Right lung (tissue), 10 donors: ENCODE measurements around the gene WWC2. TPM values are rescaled to one million over a fixed set of nuclear protein-coding genes. Genes with fewer than 3 reads are reported as not detected.

Experiments
- DNase-seq, 2 donors: peaks; one replicate each; pipeline ENCODE4 v3.0.0-alpha.2; 2013
- long read RNA-seq, 8 donors: transcript quantifications; one replicate each; lab custom pipeline, GENCODE V29; 2026
- polyA plus RNA-seq, 5 donors: library from polyadenylated mRNA; unstranded; fragments of 120-200 nt; gene quantifications; one replicate each; pipeline versions ENCODE4 v1.2.1 to v1.2.3, GENCODE V29; 2013; ENCODE audit warnings: inconsistent platforms in 1 of 5, low replicate concordance in 1 of 5; ENCODE audit not compliant: insufficient read length in 5 of 5, insufficient read depth in 1 of 5

The WWC2 gene
- 10 to 100 TPM; 27.2 to 75.2 (median 52.9) TPM for polyA plus RNA-seq
- long read RNA-seq, donor 1, full-length matches to known transcripts, result 7 of 28 reads
- long read RNA-seq, donor 1, partial matches to known transcripts, result 21 of 28 reads
- long read RNA-seq, donor 1, other reads (novel, unspliced or antisense), result 0 of 28 reads
- long read RNA-seq, donor 2, full-length matches to known transcripts, result 2 of 2 reads
- long read RNA-seq, donor 2, partial matches to known transcripts, result 0 of 2 reads
- long read RNA-seq, donor 2, other reads (novel, unspliced or antisense), result 0 of 2 reads
- long read RNA-seq, donor 3, full-length matches to known transcripts, result 1 of 1 reads
- long read RNA-seq, donor 3, partial matches to known transcripts, result 0 of 1 reads
- long read RNA-seq, donor 3, other reads (novel, unspliced or antisense), result 0 of 1 reads
- long read RNA-seq, donor 4, full-length matches to known transcripts, result 2 of 2 reads
- long read RNA-seq, donor 4, partial matches to known transcripts, result 0 of 2 reads
- long read RNA-seq, donor 4, other reads (novel, unspliced or antisense), result 0 of 2 reads
- long read RNA-seq, donor 5, full-length matches to known transcripts, result 5 of 5 reads
- long read RNA-seq, donor 5, partial matches to known transcripts, result 0 of 5 reads
- long read RNA-seq, donor 5, other reads (novel, unspliced or antisense), result 0 of 5 reads
- long read RNA-seq, donor 6, full-length matches to known transcripts, result 4 of 17 reads
- long read RNA-seq, donor 6, partial matches to known transcripts, result 13 of 17 reads
- long read RNA-seq, donor 6, other reads (novel, unspliced or antisense), result 0 of 17 reads
- long read RNA-seq, donor 7, full-length matches to known transcripts, result 6 of 6 reads
- long read RNA-seq, donor 7, partial matches to known transcripts, result 0 of 6 reads
- long read RNA-seq, donor 7, other reads (novel, unspliced or antisense), result 0 of 6 reads
- long read RNA-seq, donor 8, full-length matches to known transcripts, result 2 of 9 reads
- long read RNA-seq, donor 8, partial matches to known transcripts, result 7 of 9 reads
- long read RNA-seq, donor 8, other reads (novel, unspliced or antisense), result 0 of 9 reads

GRCh38 chr4:183098723-183099536, at the start of gene WWC2:
WWC2 (plus strand) TSS chr4:183099257; CDS start chr4:183099492, 235 bp downstream.
- DNase-seq, result peak; percentile 93

- no peak for DNase-seq
Measured at GRCh38 chr4:183053681-183054080, 45.4 kb upstream of the WWC2 start.

- no peak for DNase-seq
Measured at GRCh38 chr4:183057255-183057654, 41.8 kb upstream of the WWC2 start.

- DNase-seq, result no peak
Measured at GRCh38 chr4:183059797-183060196, 39.3 kb upstream of the WWC2 start.

GRCh38 chr4:183068502-183068901, 30.6 kb upstream of the WWC2 start:
- no peak for DNase-seq

- no peak for DNase-seq
Measured at GRCh38 chr4:183071222-183071621, 27.8 kb upstream of the WWC2 start.

GRCh38 chr4:183072176-183072575, 26.9 kb upstream of the WWC2 start:
- no peak for DNase-seq

- no peak for DNase-seq
Measured at GRCh38 chr4:183073838-183074145, 25.3 kb upstream of the WWC2 start.

- no peak for DNase-seq
Measured at GRCh38 chr4:183074288-183074990, 24.6 kb upstream of the WWC2 start.

- no peak for DNase-seq
Measured at GRCh38 chr4:183078634-183079033, 20.4 kb upstream of the WWC2 start.

GRCh38 chr4:183080372-183081115, 18.5 kb upstream of the WWC2 start:
- no peak for DNase-seq

- DNase-seq, result no peak
Measured at GRCh38 chr4:183081116-183081469, 18.0 kb upstream of the WWC2 start.

- DNase-seq, result no peak
Measured at GRCh38 chr4:183082053-183082452, 17.0 kb upstream of the WWC2 start.

GRCh38 chr4:183094393-183095198, 4.5 kb upstream of the WWC2 start:
- no peak for DNase-seq

GRCh38 chr4:183095199-183095512, 3.9 kb upstream of the WWC2 start:
- no peak for DNase-seq

- DNase-seq, result no peak
Measured at GRCh38 chr4:183096276-183096965, 2.6 kb upstream of the WWC2 start.

- peak in 1 of 2 donors; percentile 45 for DNase-seq
Measured at GRCh38 chr4:183097231-183098018, 1.6 kb upstream of the WWC2 start.
